HL-60/S4 treated with retinoic acid at 250 ng/mL for 4 days and 3 days (cell line): ENCODE results near the gene TMEM185A.
"Not testable (repeated sequence)": the region's sequence is repeated elsewhere in the genome, so short reads cannot be mapped to it uniquely, and the experiment has no call there.

ENCODE experiments used
- in situ Hi-C: fragments of 300-500 bp; cut with MboI; formaldehyde crosslinking; loops from 2 replicates; pipeline ENCODE4 v1.7.0; 2022; ENCODE audit warnings: low sequenced_read_pairs

Gene TMEM185A

DNA sequence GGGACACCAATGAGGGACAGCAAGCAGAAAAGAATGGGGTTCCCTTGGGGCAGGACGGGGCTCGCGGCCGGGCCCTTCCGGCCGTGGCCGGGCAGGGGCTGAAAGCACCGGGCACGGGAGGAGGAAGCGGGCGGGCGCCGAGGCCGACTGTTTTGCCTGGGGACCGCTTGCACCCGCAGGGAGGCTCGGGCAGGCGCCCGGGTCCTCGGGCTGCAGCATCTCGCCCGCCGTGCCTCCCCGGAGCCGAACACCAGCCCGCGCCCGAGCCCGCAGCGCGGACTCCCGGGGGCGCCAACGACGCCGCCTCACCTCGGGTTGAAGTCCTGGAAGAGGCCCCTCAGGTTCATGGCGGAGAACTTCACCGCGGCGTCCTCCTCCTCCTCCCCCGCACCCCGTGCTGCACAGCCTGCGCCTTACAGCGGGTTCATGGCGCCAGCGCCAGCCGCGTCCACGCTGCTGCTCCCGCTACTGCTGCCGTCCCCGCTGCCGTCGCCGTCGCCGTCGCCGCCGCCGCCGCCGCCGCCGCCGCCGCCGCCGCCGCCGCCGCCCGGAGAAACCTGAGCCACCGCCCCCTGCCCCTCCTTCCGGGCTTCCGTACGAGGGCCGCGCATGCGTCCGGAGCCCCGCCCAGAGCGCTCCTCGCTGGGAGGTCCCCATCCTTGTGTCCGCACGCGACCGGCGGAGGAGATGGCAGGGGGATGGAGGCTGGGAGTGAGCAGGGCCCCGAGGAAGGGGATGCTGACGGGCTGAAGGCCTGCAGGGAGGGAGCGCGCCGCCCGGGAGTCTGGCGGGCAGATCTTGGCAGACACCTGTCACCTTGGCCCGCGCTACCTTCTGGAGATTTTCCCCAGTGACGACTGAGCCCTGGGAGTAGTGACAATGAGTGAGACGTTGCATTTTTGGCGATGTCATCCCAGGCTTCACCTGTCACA, at the start of gene TMEM185A:
TSS of gene TMEM185A (minus strand) at position 559 of the 932 bp plus-strand sequence. CDS start at position 347, 212 bp downstream.
- in situ Hi-C loops: no loop called here

DNA sequence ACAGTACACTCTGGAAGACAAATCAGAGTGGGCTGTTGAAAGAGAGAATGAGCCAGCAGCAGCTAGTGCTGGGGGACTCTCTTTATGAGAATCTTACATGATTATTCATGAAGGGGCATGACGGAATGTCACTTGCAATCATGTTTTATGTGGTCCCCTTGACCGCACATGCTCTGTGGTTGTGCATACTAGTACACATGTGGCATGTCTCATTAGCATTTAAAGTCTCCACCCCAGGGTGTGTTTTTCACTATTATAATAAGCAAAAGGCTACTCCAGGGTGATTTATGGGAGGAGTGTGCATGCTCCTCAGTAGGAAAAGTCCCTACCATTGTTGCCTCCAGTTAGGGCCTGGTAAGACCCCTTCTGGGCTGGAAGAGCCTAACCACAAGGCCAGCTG, 49.6 kb upstream of the TMEM185A start:
- in situ Hi-C loops: no loop called here

DNA sequence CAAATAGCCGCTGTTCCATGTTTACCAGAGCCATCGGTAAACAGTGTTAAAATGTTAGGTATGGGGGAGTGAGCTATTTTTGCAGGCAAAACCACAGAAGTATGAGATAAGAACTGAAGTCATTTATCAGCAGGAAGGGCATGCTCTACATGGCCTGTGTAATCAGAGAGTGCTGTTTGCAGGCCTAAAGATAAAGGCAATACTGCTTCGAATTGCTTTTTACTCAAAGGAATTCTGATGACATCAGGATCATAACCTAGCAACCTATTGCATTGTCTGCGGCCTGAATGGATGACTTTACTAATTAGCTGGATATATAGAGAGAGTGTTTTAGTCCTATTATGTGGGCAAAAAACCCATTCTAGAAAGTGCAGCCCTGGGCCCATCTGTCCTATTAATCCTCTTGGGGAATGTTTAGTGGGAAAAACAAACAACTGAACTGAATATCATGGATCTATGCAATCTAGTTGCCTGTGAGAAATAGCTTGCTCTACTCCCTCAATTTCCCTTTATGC, 47.6 kb upstream of the TMEM185A start:
- in situ Hi-C loops: not testable (repeated sequence)

DNA sequence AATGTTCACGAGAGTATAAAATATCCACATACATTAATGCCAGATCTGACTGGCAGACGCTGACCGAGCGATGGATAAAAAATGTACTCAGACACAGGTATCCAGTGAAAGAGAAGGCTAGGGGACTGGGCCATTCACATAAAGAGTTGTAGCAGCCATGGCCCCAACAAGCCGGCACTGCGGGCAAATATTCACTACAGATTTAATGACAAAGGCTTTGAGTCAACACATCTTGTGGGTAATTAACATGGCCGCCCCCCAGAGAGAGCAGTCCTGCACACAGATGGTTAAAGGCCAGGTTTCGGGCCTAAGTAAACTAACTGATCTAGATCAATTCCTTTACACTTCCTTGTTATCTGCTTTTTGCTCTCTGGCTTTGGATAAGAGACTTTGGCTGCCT, 44.0 kb upstream of the TMEM185A start:
- in situ Hi-C loops: not testable (repeated sequence)

DNA sequence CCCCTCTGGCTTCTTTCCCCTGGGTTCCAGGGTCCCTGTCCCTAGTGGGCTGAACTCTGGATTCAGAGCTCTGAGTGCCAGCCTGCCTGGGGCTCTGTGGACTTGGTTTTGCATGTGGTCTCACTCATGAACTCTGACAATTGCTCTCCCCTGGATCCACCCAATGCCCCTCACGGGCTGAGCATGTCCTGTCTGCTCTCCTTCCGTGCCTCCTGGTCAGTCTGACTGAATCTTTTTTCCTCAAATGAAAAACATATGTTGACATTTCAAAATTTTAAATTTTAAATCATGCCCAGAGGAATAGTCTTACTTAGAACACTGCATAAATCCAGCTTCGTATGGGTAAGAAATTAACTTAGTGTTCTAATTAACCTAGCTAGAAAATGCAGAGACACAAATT, 43.5 kb upstream of the TMEM185A start:
- in situ Hi-C loops: not testable (repeated sequence)

DNA sequence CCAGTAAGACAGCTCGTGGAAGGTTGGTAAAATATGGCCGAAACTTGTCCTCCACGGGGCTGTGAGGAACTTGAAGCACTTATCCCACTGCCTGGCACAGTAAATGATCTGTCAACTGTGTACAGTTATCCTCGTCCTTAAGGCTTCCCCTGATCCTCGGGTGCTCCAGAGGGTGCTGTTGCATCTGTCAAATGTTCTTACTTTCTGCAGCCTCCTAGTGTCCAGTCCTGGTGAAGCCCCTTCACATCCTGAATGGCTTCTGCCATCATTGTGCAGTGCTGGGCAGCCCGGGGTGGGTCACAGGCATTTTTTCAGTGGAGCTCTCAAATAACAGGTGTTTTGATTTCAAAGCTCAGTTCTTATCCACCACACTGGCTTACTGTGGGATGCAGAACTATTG, 29.0 kb upstream of the TMEM185A start:
- in situ Hi-C loops: not testable (repeated sequence)

DNA sequence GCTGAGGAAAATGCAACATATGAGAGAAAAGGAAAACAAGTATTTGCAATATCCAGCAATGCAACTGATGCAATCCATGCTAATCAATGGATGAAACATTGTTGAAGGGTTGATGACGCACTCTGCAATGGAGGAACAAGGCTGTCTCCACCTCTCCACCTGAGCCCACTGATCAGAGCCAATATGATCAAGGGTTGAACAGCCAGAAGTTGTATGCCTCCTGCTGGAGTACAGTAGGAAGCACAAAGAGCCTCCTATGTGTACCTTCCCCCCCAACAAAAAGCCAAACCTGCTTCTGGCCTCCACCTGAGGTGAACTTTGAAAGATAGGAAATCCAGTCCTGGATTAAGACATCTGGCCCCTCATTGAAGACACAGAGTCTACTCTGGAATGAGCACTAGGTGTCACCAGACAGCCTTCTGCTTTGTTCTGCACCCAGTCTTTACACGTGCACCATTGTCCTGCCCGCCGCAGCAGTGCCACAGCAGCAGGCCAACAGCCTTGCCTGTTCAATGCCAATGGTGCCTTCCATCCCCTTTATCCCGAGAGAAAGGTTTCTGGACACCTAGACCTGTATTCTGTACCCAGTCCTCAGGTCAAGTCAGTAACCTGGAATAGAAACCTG, 24.8 kb upstream of the TMEM185A start:
- in situ Hi-C loops: not testable (repeated sequence)

DNA sequence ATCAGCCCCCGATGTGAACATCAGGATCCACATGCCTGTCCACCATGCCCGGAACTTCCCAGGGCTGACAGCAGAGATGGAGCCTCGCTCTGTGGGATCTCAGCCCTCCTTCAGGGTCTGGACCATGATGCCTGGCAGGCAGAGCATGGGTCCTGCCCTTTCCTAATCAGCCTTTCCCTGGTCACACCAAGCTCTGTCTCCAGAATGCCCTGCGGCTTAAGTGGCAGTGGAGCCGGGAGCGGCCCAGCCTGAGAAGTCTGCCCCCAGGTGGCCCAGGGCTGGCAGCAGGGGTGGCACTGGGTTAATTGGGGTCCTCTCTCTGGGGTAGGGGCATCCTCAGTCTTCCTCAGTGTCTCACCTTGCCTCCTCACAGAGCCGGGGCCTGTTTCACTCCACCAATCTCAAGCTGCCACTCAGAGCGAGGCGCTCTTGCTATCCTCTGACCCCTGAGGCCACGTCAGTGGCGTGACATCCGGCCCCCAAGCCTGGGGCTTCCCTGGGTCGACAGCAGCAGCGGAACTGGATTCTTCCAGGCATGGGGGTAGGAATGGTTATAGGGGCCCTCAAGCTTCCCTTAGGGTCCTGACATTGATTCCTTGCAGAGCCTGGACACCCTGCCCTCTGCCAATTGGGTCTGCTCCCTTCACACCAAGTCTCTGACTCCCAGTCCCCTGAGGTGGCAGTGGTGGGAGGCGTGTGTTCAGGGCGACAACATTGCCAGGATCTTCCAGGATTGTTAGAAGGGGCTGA, 20.8 kb upstream of the TMEM185A start:
- in situ Hi-C loops: no loop called here

DNA sequence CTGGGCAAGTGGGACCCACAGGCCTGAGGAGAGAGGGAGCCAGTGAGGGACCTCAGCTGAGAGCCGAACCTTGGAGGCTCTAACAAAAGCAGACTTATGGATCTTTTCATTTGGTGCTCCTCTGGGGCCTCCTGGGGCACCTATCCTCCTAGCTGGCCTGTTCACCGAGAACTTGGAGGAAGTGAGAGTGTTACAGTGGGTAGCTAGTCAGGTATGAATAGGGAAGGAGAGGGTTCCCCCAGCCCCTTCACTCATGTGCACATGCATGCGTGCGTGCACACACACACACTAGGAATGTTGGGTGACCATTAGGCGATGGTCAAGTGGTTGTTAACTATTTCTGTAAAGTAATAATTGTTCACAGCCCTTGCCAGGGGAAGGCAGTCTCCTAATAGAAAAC, 18.6 kb upstream of the TMEM185A start:
- in situ Hi-C loops: no loop called here

DNA sequence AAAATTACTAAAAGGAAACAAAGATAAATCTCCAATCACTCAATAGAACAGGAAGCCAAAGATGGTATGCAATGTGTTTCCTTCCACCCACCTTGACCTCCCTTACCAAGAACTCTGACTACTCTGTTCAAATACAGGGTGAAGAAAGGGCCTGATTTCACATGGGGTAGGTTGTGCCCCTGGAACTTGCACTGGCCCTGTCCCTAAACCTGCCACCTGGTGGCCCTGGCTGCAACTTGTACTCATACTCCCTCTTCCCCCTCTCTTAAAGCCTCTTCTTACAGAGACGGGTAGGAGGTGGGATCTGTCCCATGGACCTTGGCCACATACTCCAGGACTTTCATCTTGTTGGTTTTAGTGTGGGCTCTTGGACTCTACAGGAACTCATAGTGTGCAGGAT, 17.3 kb upstream of the TMEM185A start:
- in situ Hi-C loops: no loop called here

DNA sequence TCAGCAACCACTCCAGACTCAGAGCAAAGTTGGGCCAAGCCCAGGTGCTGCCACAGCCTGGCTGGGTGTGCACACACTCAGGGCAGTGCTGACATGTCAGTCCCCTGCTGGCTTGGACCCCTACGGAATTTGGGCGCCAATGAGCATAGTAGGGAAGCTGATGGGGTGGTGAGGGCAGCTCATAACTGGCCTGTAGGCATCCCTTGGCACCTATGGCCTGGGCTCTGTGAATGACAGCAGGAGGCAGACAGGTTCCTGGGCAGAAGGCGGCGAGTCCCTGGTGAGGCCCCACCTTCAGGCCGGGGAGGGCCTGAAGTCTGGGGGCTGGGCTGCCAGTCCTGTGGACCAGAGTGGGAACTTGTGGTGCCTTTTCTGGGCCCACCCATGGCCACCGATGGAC, 15.9 kb upstream of the TMEM185A start:
- in situ Hi-C loops: no loop called here

DNA sequence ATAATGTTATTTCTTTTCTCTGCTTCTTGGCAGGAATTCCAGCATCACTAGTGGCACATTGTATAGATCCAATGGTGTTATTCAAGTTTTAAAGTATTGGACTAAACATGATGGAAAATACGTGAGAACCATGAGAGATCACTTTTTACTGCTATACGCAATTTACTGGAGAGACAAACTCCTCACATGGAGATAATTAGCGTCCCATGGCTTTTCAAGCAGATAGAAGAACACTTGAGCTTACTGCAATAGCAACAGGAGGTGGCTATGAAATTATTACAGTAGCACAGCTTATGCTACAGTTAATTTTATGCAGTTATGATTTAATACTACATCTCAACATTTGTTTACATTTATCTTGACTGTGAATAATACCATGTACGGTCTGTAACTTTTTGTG, 11.9 kb upstream of the TMEM185A start:
- in situ Hi-C loops: no loop called here

DNA sequence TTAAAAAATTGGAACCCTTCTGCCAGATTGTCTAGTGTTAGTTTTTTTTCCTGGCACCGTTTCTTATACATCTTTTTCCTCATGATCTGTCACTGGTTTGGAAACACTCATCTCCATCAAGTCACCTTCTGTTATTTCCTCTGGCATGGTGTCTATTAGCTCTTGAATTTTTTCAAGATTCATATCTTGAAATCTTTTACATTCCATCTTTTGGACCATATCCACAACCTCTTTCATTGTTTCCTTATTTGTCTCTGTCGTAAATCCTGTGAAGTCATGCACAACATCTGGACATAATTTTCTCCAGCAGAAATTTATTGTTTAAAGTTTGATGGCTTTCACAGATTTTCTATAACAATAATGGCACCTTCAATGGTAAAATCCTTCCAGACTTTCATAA, 10.2 kb upstream of the TMEM185A start:
- in situ Hi-C loops: no loop called here

DNA sequence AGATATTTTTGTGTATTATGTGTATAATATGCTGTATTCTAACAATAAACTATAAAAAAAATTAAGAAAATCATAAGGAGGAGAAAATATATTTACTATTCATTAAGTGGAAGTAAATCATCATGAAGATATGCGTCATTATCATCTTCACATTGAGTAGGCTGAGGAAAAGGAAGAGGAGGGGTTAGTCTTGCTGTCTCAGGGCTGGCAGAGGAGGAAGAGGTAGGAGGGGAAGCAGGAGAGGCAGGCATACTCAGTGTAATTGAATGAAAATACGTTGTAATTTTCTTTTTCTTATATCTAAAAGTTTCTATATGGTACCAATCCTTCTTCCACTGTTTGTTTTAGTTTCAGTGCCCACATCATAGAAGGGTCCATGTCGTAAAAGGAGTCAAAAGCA, 9.8 kb upstream of the TMEM185A start:
- in situ Hi-C loops: no loop called here

DNA sequence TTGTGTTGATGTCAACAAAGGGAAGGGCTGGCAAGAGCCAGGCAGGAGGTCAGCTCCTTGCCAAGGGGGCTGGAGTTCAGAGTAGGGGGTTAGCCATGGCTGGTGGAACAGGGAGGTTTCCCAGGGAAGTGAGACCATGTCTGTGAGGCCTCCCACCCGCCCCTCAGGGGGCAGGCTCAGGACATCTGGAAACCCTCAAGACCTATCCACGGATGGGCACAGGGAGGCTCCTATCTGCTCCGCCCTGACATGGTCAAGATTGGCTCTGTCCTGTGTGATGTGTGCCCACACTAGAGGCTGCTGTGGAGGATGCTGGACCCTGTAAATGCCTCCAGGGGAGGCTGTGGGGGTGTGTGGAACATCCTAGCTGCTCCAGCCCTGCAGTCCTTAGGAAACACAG, 8.0 kb upstream of the TMEM185A start:
- in situ Hi-C loops: no loop called here

DNA sequence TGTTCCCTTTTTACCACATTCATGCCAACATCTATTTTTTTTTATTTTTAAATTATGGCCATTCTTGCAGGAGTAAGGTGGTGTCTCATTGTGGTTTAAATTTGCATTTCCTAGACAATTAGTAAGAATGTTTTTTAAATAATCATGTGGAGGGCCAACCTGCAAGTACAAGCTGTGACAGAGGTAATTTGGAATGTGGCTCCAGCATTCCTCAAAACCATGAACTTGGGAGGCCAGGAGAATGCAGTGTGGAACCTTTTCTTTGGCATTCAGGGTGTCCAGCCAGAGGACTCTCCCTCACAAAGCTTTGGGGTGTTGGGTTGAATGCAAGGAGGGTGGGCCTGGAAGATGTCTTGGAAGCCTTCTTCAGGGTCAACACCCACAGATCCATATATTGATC, 7.3 kb upstream of the TMEM185A start:
- in situ Hi-C loops: no loop called here

DNA sequence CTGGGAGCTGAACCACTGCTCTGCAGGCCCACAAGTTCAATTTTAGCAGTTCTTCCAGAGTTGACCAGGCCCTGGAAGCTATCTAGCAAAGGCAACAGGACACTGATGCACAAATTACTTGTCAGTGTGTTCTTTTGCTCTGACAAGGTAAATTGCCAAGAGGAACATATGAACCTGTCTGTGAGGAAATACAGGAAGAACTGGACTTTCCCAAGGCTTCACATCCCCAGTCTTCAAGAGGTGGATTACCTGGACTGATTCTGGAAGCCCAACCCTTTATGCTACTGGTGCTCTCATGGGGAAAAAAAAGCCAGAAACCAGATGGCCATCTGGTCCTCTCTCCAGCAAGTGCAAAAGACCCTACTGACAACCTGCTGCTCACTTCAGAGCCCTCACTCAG, 1.9 kb upstream of the TMEM185A start:
- in situ Hi-C loops: no loop called here

DNA sequence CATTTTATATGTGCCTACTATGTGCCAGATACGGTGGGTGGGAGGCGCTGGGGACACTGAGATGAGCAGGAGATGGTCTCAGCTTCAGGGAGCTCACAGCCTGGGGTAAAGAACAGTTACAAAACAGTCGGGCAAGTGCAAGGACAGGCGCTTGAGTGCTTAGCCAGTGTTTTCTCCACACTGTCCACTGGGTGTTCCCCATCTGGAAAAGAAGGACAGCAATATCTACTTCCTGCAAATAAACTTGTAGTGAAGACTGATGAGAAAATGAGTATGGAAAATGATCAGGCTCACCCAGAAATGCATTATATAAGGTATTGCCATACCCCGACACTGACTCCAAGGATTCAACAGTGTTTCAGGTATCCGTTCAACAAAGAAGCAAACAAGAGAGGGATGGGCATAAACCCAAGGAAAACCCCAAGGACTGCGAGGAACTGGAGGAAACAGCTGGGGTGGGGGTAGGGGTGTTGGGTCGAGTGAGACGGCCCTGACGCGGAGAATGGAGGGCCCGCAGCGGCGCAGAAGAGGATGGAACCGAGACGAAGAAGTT, 835 bp downstream of the TMEM185A start:
- in situ Hi-C loops: no loop called here

DNA sequence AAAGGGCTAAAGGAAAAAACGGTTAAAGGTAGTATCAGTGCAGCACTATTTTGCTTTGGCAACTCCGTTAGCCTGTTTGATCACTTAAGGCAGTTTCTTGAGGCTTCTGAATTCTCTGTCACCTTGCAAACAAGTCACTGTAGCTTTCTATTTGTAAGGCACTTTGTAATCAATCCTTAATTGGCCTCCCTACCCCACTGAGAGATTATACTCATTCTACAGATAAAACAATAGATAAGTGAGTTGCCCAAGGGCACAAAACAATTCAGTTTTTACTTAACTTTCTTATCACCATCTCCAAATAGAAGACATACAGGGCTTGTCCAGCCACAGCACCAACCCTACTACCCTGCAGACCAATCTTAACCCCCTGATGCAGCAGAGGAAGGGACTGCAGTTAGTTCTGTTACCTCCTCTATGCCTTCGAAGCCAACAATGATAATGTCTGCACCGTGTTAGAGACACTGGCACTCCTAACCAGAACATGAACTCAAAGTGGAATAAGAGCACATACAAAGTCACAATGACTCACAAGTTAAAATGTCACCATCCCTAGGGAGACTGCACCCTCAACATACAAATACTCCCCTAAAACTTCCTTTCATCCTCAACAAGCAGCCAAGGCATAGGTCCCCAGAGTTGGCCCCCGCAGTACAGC, 1.7 kb downstream of the TMEM185A start:
- in situ Hi-C loops: no loop called here

DNA sequence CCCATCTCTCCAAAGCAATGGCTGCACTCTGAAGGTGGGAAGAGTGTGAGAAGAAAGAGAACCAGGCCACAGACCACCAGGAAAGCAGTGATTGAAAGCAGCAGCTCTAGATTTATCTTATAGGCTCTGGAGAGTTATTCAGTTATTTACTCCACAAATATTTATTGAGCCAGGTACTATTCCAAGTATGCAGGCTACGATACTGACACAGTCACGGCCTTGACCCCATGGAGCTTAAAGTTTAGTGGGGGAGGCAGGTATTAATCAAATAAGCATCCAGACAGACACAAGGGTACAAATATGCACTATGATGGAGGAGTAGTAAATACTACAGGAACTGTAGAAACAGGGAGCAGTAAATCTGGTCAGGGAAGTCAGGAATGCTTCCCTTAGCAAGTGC, 2.8 kb downstream of the TMEM185A start:
- in situ Hi-C loops: no loop called here

DNA sequence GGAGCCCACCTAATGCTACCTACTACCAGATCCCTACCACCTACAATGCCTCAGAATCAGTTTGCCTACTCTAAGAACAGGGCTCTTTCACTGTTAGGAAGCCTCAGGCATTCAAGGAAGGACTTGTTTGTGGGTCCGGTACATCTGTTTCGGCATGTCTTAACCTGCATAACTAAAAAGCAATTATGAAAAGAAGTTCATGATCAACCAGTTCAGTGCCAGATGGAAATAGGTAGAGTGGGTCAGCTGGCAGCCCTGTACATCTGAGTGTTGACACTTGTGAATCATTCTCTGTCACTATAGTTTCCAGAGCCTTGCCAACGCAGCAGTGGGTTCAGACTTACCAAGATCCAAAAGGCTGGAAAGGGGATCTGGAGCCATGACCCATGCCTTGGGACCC, 3.3 kb downstream of the TMEM185A start:
- in situ Hi-C loops: no loop called here
